Measurements from ENCODE around the gene DYNLT4.

Gene DYNLT4

DNA sequence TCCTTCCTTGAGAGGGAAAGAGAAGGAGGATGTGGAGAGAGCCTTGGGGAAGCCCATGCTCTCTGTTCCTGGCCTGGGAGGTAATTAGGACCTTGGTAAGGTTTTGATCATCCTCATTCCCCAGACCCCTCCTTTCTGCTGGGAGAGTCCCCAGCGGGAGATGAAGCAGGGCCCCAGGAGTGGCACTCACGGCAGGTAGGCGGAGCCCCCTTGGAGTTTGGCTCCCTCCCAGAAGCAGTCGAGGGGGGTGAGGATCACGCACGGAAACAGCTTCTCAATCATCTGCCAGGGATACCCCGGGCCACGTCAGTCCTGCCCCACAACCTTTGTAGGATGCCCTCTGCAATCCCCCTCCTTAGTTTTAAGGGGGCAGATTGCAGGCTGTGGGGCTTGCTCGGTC, 24.4 kb upstream of the DYNLT4 start:
- no peak for DNase-seq (ENCODE audit: extremely low spot score)
- ChIA-PET CTCF (interaction anchor here (0.5 to 1.0 kb wide), 4 partner anchors 11 to 1769 kb away, joined by 3 to 5 read pairs (median 4); partner anchors contain the start of gene PTCH2), POLR2A (interaction anchor here (0.9 to 5.1 kb wide), 6 partner anchors 11 to 660 kb away, joined by 3 to 34 read pairs (median 3); partner anchors contain the start of genes EIF2B3, PTCH2, RPS8 and TESK2)
- TF ChIP-seq TARDBP (IDR thresholded peaks at IDR 0.05) (no peak), LEF1 (IDR thresholded peaks at IDR 0.05; ENCODE audit: borderline replicate concordance) (no peak), ELF4 (IDR thresholded peaks at IDR 0.05) (no peak), L3MBTL2 (conservative IDR thresholded peaks at IDR 0.05) (no peak), FOXM1 (IDR thresholded peaks at IDR 0.05; ENCODE audit: borderline replicate concordance) (no peak), BHLHE40 (IDR thresholded peaks at IDR 0.05; ENCODE audit: borderline replicate concordance) (no peak), ARNT (IDR thresholded peaks at IDR 0.05) (no peak), ZNF384 (IDR thresholded peaks at IDR 0.05) (no peak), SUZ12 (IDR thresholded peaks at IDR 0.05) (no peak), FOXK2 (IDR thresholded peaks at IDR 0.05) (no peak), NFRKB (IDR thresholded peaks at IDR 0.05) (no peak), FOXA1 (IDR thresholded peaks at IDR 0.05) (no peak), SP1 (IDR thresholded peaks at IDR 0.05) (no peak)

DNA sequence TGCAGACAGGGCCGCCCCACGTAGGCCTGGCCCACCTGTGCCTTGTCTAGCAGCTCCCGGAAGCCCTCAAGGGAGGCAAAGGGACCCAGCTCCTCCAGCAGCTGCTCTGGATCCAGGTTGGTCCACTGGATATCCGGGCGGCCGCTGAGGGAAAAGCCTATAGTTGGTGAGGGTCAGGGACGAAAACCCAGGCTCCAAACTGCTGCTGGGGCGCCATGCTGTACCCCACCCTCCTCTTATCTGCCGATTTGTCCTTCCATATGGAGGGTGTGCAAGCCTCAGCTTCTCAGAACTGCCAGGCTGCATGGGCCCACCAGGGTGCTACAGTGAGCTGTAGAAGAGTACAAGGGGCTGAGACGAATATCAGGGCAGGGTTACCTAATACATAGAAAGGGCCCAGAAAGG, 23.8 kb upstream of the DYNLT4 start:
- TF ChIP-seq SP1 (IDR thresholded peaks at IDR 0.05) (no peak), ZNF384 (IDR thresholded peaks at IDR 0.05) (no peak), FOXM1 (IDR thresholded peaks at IDR 0.05; ENCODE audit: borderline replicate concordance) (no peak), CTBP1 (IDR thresholded peaks at IDR 0.05; ENCODE audit: borderline replicate concordance) (no peak), ARNT (IDR thresholded peaks at IDR 0.05) (no peak), LEF1 (IDR thresholded peaks at IDR 0.05; ENCODE audit: borderline replicate concordance) (no peak), ELF4 (IDR thresholded peaks at IDR 0.05) (no peak), FOXK2 (IDR thresholded peaks at IDR 0.05) (no peak), BHLHE40 (IDR thresholded peaks at IDR 0.05; ENCODE audit: borderline replicate concordance) (no peak), L3MBTL2 (conservative IDR thresholded peaks at IDR 0.05) (no peak), HDGF (IDR thresholded peaks at IDR 0.05; ENCODE audit: borderline replicate concordance) (no peak), NFRKB (IDR thresholded peaks at IDR 0.05) (no peak), FOXA1 (IDR thresholded peaks at IDR 0.05) (no peak), SUZ12 (IDR thresholded peaks at IDR 0.05) (no peak), TARDBP (IDR thresholded peaks at IDR 0.05) (no peak)
- TF ChIP-seq, protein P1, sequence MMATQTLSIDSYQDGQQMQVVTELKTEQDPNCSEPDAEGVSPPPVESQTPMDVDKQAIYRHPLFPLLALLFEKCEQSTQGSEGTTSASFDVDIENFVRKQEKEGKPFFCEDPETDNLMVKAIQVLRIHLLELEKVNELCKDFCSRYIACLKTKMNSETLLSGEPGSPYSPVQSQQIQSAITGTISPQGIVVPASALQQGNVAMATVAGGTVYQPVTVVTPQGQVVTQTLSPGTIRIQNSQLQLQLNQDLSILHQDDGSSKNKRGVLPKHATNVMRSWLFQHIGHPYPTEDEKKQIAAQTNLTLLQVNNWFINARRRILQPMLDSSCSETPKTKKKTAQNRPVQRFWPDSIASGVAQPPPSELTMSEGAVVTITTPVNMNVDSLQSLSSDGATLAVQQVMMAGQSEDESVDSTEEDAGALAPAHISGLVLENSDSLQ (IDR thresholded peaks at IDR 0.05): no peak
- ChIA-PET POLR2A (interaction anchor here (0.9 to 5.1 kb wide), 6 partner anchors 10 to 661 kb away, joined by 3 to 34 read pairs (median 3); partner anchors contain the start of genes EIF2B3, PTCH2, RPS8 and TESK2), CTCF (interaction anchor here (0.7 kb wide), 1 partner anchor 472 kb away, joined by 3 read pairs; no protein-coding TSS in a partner anchor)
- no peak for DNase-seq (ENCODE audit: extremely low spot score)

DNA sequence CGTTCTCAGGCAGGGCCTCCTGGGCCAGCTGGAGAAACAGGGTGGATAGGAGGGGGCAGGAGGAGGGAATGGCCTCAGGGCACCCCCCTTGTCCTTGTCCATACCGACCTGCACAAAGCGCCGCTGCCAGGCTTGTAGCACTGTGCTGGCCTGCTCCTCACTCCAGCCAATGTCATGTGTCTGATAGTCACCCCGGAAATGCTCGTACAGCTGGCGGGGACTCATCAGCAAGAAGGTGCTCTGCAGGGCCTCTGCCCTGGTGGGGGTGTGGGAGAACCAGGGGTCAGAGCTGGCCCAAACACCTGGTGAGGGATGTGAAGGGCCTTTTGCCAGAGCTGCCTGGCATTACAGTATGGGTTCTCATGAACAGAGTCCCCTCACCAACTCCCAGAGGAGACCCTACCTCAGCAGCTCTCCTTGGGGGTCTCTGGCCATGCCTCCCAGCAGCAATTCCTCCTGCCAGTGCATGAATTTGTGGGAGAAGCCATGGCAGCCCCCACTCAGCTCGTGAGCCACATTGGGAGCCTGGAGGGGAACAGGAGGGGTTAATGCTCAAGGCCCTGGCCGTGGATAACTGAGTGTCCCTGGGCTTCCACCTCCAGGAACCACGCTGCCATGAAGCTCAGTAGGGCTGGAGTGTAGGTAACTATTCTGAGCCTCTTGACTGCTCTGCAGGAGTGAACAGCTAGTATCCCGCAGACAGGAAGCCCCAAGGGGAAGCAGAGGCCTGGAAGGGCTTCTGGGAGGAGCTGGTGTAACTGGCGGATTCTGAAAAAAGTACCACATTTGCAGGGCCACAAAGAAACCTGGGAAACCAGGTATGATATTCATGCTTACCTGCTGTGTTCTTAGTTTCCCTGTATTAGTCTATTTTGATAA, 22.6 kb upstream of the DYNLT4 start:
- ChIA-PET CTCF (interaction anchor here (1.2 to 1.3 kb wide), 2 partner anchors 9 to 49 kb away, joined by 3 read pairs; no protein-coding TSS in a partner anchor), POLR2A (interaction anchor here (1.0 to 5.1 kb wide), 2 partner anchors 9 to 30 kb away, joined by 3 to 34 read pairs; partner anchors contain the start of gene PLK3)

DNA sequence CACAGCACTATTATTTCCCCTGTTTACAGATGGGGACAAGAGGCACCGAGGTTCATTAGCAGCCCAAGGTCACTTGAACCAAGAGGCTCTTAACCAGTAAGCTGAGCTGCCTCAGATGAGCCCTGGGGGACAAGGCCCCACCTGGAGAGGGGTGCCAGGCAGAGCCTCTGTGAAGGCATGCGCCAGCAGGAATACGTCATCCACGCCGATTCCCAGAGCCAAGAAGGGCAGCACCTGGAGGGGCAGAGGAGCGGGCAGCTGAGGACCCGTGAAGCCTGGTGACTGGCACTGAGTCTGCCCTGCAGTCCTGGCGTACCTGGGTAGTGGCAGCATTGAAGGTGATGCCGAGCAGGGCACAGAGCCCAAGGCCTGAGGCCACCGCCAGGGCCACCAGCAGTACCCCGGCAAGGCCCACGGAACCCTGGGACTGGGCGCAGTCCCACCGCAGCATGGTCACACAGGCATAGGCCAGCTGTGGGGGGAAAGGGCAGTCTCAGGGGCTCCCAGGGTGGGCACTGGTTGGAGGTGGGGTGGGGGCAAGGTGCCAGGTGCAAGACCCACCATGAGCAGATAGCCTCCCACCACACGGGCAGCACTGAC, 21.8 kb upstream of the DYNLT4 start:
- ChIA-PET CTCF (interaction anchor here (1.3 kb wide), 1 partner anchor 8 kb away, joined by 3 read pairs; no protein-coding TSS in a partner anchor), POLR2A (interaction anchor here (1.4 to 5.1 kb wide), 2 partner anchors 8 to 29 kb away, joined by 3 to 34 read pairs; partner anchors contain the start of gene PLK3)
- DNase-seq (ENCODE audit: extremely low spot score): no peak
- TF ChIP-seq CTBP1 (IDR thresholded peaks at IDR 0.05; ENCODE audit: borderline replicate concordance) (no peak), SP1 (IDR thresholded peaks at IDR 0.05) (no peak), FOXK2 (IDR thresholded peaks at IDR 0.05) (no peak), ZNF384 (IDR thresholded peaks at IDR 0.05) (no peak), ELF4 (IDR thresholded peaks at IDR 0.05) (no peak), SUZ12 (IDR thresholded peaks at IDR 0.05) (no peak), FOXM1 (IDR thresholded peaks at IDR 0.05; ENCODE audit: borderline replicate concordance) (no peak), HDGF (IDR thresholded peaks at IDR 0.05; ENCODE audit: borderline replicate concordance) (no peak), ARNT (IDR thresholded peaks at IDR 0.05) (no peak), LEF1 (IDR thresholded peaks at IDR 0.05; ENCODE audit: borderline replicate concordance) (no peak), BHLHE40 (IDR thresholded peaks at IDR 0.05; ENCODE audit: borderline replicate concordance) (no peak), L3MBTL2 (conservative IDR thresholded peaks at IDR 0.05) (no peak), NFRKB (IDR thresholded peaks at IDR 0.05) (no peak), FOXA1 (IDR thresholded peaks at IDR 0.05) (no peak), TARDBP (IDR thresholded peaks at IDR 0.05) (no peak)
- TF ChIP-seq, protein P1 (IDR thresholded peaks at IDR 0.05): no peak

More for the DNA sequence above, 22.6 kb upstream of the DYNLT4 start:
- no peak for TF ChIP-seq ELF4 (IDR thresholded peaks at IDR 0.05)
- TF ChIP-seq TARDBP (IDR thresholded peaks at IDR 0.05): no peak
- no peak for TF ChIP-seq NFRKB (IDR thresholded peaks at IDR 0.05)
- no peak for TF ChIP-seq ZNF384 (IDR thresholded peaks at IDR 0.05)
- no peak for TF ChIP-seq FOXA1 (IDR thresholded peaks at IDR 0.05)
- TF ChIP-seq SP1 (IDR thresholded peaks at IDR 0.05): no peak
- TF ChIP-seq ARNT (IDR thresholded peaks at IDR 0.05): no peak
- TF ChIP-seq, protein P1 (IDR thresholded peaks at IDR 0.05): no peak
- TF ChIP-seq SUZ12 (IDR thresholded peaks at IDR 0.05): no peak
- TF ChIP-seq BHLHE40 (IDR thresholded peaks at IDR 0.05; ENCODE audit: borderline replicate concordance): no peak
- no peak for TF ChIP-seq CTBP1 (IDR thresholded peaks at IDR 0.05; ENCODE audit: borderline replicate concordance)
- TF ChIP-seq L3MBTL2 (conservative IDR thresholded peaks at IDR 0.05): no peak
- TF ChIP-seq FOXM1 (IDR thresholded peaks at IDR 0.05; ENCODE audit: borderline replicate concordance): no peak
- DNase-seq (ENCODE audit: extremely low spot score): no peak

All from HEK293T (cell line).